ENCODE measurements around the gene NEUROD2. TPM values are rescaled to one million over a fixed set of nuclear protein-coding genes. Genes with fewer than 3 reads are reported as not detected.

Gene NEUROD2
- total RNA-seq, 2 donors from 2014 or later = not detected

GRCh38 chr17:39597372-39598046, 10.2 kb downstream of the NEUROD2 start:
- Histone ChIP-seq H3K9ac (ENCODE audit: low read depth in 2 of 2, low read length in 2 of 2) (no peak overlapping the region), H3K27ac (no peak overlapping the region), H3K27me3 (peaks cover 71% of the 10 kb centered on the region), H3K36me3 (no peaks in the 10 kb centered on the region), H3K4me3 (no peak overlapping the region), H3K9me3 (no peaks in the 10 kb centered on the region), H3K4me1 (peaks cover 5% of the 10 kb centered on the region)
- TF ChIP-seq CTCF (IDR thresholded peaks at IDR 0.05) = no peak
- no peak for DNase-seq
- intact Hi-C loops (cut with DNase I) = no loop called here

- H3K27ac ChIP-seq = no peak overlapping the region
- H3K27me3 ChIP-seq = peaks cover 64% of the 10 kb centered on the region
- no peak for DNase-seq
- H3K9ac ChIP-seq (ENCODE audit: low read depth in 2 of 2, low read length in 2 of 2) = no peak overlapping the region
- H3K9me3 ChIP-seq = no peaks in the 10 kb centered on the region
- peaks cover 5% of the 10 kb centered on the region for H3K4me1 ChIP-seq
- intact Hi-C loops (cut with DNase I) = no loop called here
- no peaks in the 10 kb centered on the region for H3K36me3 ChIP-seq
- TF ChIP-seq CTCF (IDR thresholded peaks at IDR 0.05) = no peak
- H3K4me3 ChIP-seq = no peak overlapping the region
These were observed 11.0 kb downstream of the NEUROD2 start for GRCh38 chr17:39596543-39597267.

DNA sequence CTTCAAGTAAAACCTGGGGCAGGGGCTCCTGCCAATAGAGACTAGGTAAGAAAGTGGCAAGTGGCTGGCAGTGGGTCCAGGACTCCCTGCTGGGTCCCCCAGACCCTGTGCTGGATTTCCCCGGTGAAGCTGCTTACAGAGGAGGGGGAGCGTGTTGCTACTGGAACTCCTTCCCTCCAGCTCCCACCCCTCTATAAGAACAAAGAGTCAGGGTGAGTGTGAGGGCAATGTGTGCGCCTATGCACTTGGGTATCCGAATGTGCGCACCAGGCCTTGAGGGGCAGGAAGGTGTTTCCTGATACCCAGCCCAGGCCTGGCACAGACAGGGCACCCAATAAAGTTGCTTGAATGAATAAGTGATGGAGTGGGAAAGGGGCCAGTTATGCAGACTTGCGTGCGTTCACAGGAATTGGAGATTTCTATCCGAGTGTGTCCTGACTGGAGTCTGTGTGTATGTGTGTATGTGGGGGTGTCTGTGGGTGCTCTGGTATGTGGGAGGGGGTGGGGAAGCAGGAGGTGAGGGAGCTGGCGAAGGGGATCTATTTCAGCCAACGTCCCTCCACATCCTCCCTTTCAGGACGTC, 11.7 kb downstream of the NEUROD2 start:
- Histone ChIP-seq H3K9me3 (no peaks in the 10 kb centered on the region), H3K36me3 (no peaks in the 10 kb centered on the region), H3K4me3 (no peak overlapping the region), H3K9ac (ENCODE audit: low read depth in 2 of 2, low read length in 2 of 2) (no peak overlapping the region), H3K4me1 (peaks cover 5% of the 10 kb centered on the region), H3K27me3 (peaks cover 57% of the 10 kb centered on the region), H3K27ac (no peak overlapping the region)
- intact Hi-C loops (cut with DNase I) = no loop called here
- no peak for DNase-seq
- no peak for TF ChIP-seq CTCF (IDR thresholded peaks at IDR 0.05)

DNA sequence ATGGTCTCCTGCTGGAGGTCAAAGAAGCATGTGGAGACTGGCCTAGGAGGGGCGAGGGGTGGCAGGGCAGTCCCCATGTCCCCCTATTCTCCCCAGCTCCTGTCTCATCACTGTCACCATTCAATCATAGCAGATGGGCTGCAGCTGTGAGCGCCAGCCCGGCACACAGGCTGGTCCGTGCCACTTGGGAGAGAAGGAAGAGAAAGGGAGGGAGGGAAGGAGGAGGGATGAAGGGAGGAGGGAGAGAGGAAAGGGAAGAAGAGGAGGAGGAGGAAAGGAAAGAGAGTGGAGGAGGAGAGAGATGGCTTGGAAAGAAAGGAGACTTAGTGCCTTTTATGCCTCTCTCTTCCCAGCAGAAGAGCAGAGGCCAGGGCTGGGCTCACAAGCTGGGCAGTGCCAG, 12.4 kb downstream of the NEUROD2 start:
- H3K27me3 ChIP-seq = peaks cover 50% of the 10 kb centered on the region
- H3K9me3 ChIP-seq = no peaks in the 10 kb centered on the region
- H3K9ac ChIP-seq (ENCODE audit: low read depth in 2 of 2, low read length in 2 of 2) = no peak overlapping the region
- TF ChIP-seq CTCF (IDR thresholded peaks at IDR 0.05) = no peak
- H3K36me3 ChIP-seq = no peaks in the 10 kb centered on the region
- H3K4me1 ChIP-seq = peaks cover 5% of the 10 kb centered on the region
- H3K27ac ChIP-seq = no peak overlapping the region
- intact Hi-C loops (cut with DNase I) = no loop called here
- H3K4me3 ChIP-seq = no peak overlapping the region
- no peak for DNase-seq

DNA sequence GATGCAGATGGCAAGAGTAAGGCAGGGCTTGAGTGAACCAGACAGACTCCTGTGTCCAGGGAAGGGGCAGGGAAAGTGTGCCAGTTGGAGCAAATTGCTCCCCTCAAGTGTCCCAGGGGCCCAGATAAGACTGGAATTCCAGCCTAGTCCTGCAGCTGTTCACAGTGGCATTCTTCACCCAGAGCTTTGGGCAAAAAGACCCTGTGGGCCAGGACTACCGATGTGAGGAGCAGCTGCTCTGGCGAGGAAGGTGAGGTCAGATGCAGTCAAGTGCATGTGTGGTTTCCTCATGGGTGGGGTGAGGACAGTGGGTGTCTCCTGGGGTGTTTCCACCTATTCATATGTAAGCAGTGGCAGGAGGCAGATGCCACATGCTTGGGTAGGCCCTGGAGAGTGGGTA, 14.3 kb downstream of the NEUROD2 start:
- Histone ChIP-seq H3K27me3 (peaks cover 31% of the 10 kb centered on the region), H3K4me1 (no peaks in the 10 kb centered on the region), H3K27ac (no peak overlapping the region), H3K9ac (ENCODE audit: low read depth in 2 of 2, low read length in 2 of 2) (no peak overlapping the region), H3K36me3 (no peaks in the 10 kb centered on the region), H3K4me3 (no peak overlapping the region), H3K9me3 (no peaks in the 10 kb centered on the region)
- DNase-seq = no peak
- TF ChIP-seq CTCF (IDR thresholded peaks at IDR 0.05) = no peak
- intact Hi-C loops (cut with DNase I) = no loop called here

Data from colonic mucosa (tissue), 4 donors.